Right lobe of liver (tissue), 6 donors: ENCODE measurements around the gene SLMAP. TPM values are rescaled to one million over a fixed set of nuclear protein-coding genes. Genes with fewer than 3 reads are reported as not detected.

ENCODE experiments used
- ATAC-seq, 4 donors: fragments of 200-7000 bp; cut with Tn5 transposase; one replicate each; pipeline ENCODE4 v1.9.1; 2020; ENCODE audit warnings: mild to moderate bottlenecking in 4 of 4, moderate library complexity in 4 of 4
- DNase-seq, 3 donors: peaks; one replicate each; pipeline ENCODE4 v3.0.0-alpha.2; 2020
- H3K27ac ChIP-seq, 3 donors: fragments of 200-600 bp; one replicate each; pipeline ENCODE4 v1.8.0; 2022
- H3K27me3 ChIP-seq, 2 donors: fragments of 200-600 bp; one replicate each; pipeline ENCODE4 v1.8.0; 2022
- H3K36me3 ChIP-seq, 4 donors: fragments of 200-600 bp; sonication (generic) in 1 of 4; one replicate each; pipeline versions ENCODE4 v1.5.1 to v1.8.0; 2017 to 2022; ENCODE audit warnings: control low read depth in 1 of 4
- H3K4me1 ChIP-seq, 4 donors: fragments of 200-600 bp; sonication (generic) in 1 of 4; one replicate each; pipeline versions ENCODE4 v1.5.1 to v1.8.0; 2017 to 2022; ENCODE audit warnings: control low read depth in 1 of 4
- H3K4me3 ChIP-seq, 3 donors: fragments of 200-600 bp; one replicate each; pipeline ENCODE4 v1.8.0; 2022
- H3K9me3 ChIP-seq, 4 donors: fragments of 200-600 bp; sonication (generic) in 1 of 4; one replicate each; pipeline versions ENCODE4 v1.5.1 to v1.8.0; 2017 to 2022; ENCODE audit warnings: control low read depth in 1 of 4
- POLR2A ChIP-seq: fragments of 450-650 bp; IDR thresholded peaks from one replicate; pipeline ENCODE4 v1.6.1; 2017; ENCODE audit warnings: antibody characterized with exemption, mild to moderate bottlenecking
- WGBS: methylation state at CpG from one replicate; pipeline ENCODE4 v1.1.6; 2018; ENCODE audit warnings: low coverage, low lambda C conversion rate; ENCODE audit not compliant: insufficient coverage; ENCODE audit errors: missing lambda C conversion rate; 5-methylcytosine and 5-hydroxymethylcytosine counted together
- intact Hi-C, 2 donors: fragments of 100-400 bp; cut with DNase I; formaldehyde crosslinking; loops; one replicate each; pipeline versions ENCODE4 v1.11.2 to v1.14.1; 2022
- total RNA-seq, 6 experiments: library from RNA; depleted of rRNA in 2 of 6; stranded (reverse); fragments of >200 nt in 2 of 6; fragmentation: NEBNext Ultra II Directional in 3 of 6; extraction: Animal tissue kit (Norgen Biotek cat#: 25700) in 3 of 6; gene quantifications; one replicate each; pipeline versions ENCODE4 v1.1.0 to v1.2.4, GENCODE V29; 2016 to 2023
- TF ChIP-seq, protein P1 (sequence below), 4 donors: fragments of 200-600 bp in 3 of 4; fragments of 450-650 bp in 1 of 4; IDR thresholded peaks; one replicate each; pipeline versions ENCODE4 v1.5.1 to v1.8.0; 2016 to 2022; ENCODE audit warnings: antibody characterized with exemption in 4 of 4, mild to moderate bottlenecking in 2 of 4
- donor health status: DM: no; HTN: yes; CAD: no.
- donor health status: DM: no; HTN: no; CAD: no.
- donor health status: DM: no; HTN: no; CAD: no.
- donor health status: DM: no; HTN: yes; CAD: no.
- donor health status: DM: no; HTN: yes; CAD: no.

The SLMAP gene
- total RNA-seq, 6 experiments from 2014 or later: 21.1 to 34.9 (median 25.1) TPM

DNA sequence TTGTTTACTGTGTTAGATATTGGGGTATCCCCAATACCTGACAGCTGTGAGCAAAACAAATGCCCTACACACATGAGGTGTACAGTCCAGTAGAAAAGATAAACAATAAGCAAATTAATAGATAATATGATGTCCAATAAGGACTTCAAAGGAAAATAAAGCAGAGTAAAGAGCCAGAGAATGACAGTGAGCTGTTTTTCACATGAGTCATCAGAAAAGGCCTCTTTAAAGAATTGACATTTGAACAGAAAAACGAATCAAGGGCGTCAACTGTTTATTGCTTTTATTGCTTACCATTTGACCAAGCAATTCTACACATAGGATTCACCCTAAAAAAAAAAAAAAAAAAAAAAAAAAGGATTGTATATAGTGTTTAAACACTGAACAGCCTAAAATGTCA is 155.5 kb downstream of the SLMAP start:
- H3K36me3 ChIP-seq: peaks cover 0 to 36% (median 4%) of the 10 kb centered on the region in 4 donors
- no peaks in the 10 kb centered on the region for H3K9me3 ChIP-seq
- TF ChIP-seq, protein P1, sequence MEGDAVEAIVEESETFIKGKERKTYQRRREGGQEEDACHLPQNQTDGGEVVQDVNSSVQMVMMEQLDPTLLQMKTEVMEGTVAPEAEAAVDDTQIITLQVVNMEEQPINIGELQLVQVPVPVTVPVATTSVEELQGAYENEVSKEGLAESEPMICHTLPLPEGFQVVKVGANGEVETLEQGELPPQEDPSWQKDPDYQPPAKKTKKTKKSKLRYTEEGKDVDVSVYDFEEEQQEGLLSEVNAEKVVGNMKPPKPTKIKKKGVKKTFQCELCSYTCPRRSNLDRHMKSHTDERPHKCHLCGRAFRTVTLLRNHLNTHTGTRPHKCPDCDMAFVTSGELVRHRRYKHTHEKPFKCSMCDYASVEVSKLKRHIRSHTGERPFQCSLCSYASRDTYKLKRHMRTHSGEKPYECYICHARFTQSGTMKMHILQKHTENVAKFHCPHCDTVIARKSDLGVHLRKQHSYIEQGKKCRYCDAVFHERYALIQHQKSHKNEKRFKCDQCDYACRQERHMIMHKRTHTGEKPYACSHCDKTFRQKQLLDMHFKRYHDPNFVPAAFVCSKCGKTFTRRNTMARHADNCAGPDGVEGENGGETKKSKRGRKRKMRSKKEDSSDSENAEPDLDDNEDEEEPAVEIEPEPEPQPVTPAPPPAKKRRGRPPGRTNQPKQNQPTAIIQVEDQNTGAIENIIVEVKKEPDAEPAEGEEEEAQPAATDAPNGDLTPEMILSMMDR (IDR thresholded peaks at IDR 0.05): no peak
- no peak for TF ChIP-seq POLR2A
- H3K4me1 ChIP-seq: no peaks in the 10 kb centered on the region
- WGBS: 76% methylated on average over 2 of the region's 2 CpGs
- intact Hi-C loops: no loop called here
- no peaks in the 10 kb centered on the region for H3K27me3 ChIP-seq
- no peak overlapping the region for H3K4me3 ChIP-seq
- H3K27ac ChIP-seq: no peak overlapping the region
- ATAC-seq: no peak
- DNase-seq: no peak

DNA sequence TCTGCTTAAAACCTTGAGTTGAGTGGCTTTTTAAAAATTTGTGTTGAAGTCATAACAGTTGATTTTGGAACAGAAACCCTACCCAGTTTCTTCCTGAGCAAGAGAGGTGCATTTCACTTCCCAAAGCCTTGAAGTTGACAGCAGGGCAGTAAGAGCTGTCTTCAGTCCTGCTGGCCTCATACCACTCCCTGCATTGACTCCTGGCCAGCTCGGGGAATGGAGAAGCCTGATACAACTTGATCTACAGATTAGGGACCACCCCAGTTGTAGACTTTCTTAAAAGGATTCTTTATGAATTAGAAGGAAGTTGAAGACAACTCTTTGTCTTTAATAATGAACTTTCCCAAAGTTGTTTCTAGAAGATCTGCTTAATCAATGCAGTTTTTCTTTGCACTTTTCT is 161.5 kb downstream of the SLMAP start:
- TF ChIP-seq, protein P1 (IDR thresholded peaks at IDR 0.05): no peak
- TF ChIP-seq POLR2A: no peak
- Histone ChIP-seq H3K27me3 (no peaks in the 10 kb centered on the region), H3K4me3 (no peak overlapping the region), H3K4me1 (no peaks in the 10 kb centered on the region), H3K9me3 (no peaks in the 10 kb centered on the region), H3K27ac (no peak overlapping the region), H3K36me3 (peaks cover 0 to 35% (median 8%) of the 10 kb centered on the region in 4 donors)
- intact Hi-C loops: no loop called here
- DNase-seq (no peak), ATAC-seq (no peak)
- 60% methylated on average over 1 of the region's 1 CpG for WGBS

DNA sequence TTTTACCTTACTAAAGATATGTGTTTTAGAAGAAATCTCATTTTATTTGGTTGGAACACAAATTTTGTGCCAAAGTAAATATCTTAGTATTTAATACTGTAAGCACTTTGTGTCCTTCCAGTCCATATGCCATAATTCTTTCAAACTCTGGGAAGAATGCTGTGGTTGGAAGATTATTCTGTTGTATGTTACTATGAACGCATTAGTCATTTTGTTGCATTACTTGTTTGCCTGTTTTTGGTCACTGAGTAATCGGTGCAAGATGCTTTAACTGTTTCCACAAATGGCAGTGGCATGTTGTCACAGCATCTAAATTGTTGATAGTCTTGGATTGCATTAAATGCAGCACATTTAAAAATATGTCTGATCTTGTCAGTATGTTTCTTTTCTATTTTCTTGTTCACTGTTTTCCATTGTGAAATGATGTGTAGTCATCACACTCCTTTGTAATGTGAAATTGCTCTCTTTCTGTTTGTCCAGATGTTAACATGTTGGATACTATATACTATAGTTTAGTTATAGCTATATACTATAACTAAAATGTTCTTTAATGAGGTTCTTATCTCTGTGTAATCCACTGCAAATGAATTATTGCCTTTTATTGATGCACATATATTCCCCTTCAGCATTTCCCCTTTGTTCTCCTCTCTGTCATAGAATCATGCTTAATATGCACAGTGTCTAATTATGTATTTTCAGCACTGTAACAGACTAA is 162.2 kb downstream of the SLMAP start:
- H3K27ac ChIP-seq: no peak overlapping the region
- DNase-seq (no peak), ATAC-seq (no peak)
- no peaks in the 10 kb centered on the region for H3K9me3 ChIP-seq
- no peaks in the 10 kb centered on the region for H3K4me1 ChIP-seq
- 86% methylated on average over 2 of the region's 2 CpGs for WGBS
- no peak for TF ChIP-seq POLR2A
- TF ChIP-seq, protein P1 (IDR thresholded peaks at IDR 0.05): no peak
- no peak overlapping the region for H3K4me3 ChIP-seq
- intact Hi-C loops: no loop called here
- H3K36me3 ChIP-seq: peaks cover 0 to 35% (median 8%) of the 10 kb centered on the region in 4 donors
- no peaks in the 10 kb centered on the region for H3K27me3 ChIP-seq

DNA sequence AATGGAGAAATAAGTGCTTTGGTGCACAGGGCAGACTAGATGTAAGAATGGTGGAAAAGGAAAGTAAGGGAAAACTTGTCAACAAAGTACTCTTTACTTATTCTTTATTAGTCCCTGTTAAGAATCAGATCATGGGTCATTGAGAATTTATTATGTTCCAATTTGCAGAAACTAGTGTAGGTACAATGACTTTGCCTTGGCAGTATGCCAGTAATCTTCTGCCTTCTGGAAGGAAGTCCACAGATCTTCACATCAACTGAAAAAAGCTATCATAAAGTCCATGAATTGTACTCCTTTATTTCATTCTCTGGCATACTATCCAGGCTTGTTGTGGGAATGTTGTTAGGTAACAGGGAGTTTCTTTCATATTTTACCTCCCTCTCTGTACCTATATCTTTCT is 163.9 kb downstream of the SLMAP start:
- H3K4me1 ChIP-seq: no peaks in the 10 kb centered on the region
- no peaks in the 10 kb centered on the region for H3K27me3 ChIP-seq
- no peak overlapping the region for H3K27ac ChIP-seq
- H3K36me3 ChIP-seq: peaks cover 0 to 31% (median 6%) of the 10 kb centered on the region in 4 donors
- ATAC-seq (no peak), DNase-seq (no peak)
- TF ChIP-seq POLR2A: no peak
- TF ChIP-seq, protein P1 (IDR thresholded peaks at IDR 0.05): no peak
- intact Hi-C loops: no loop called here
- H3K9me3 ChIP-seq: no peaks in the 10 kb centered on the region
- no peak overlapping the region for H3K4me3 ChIP-seq

DNA sequence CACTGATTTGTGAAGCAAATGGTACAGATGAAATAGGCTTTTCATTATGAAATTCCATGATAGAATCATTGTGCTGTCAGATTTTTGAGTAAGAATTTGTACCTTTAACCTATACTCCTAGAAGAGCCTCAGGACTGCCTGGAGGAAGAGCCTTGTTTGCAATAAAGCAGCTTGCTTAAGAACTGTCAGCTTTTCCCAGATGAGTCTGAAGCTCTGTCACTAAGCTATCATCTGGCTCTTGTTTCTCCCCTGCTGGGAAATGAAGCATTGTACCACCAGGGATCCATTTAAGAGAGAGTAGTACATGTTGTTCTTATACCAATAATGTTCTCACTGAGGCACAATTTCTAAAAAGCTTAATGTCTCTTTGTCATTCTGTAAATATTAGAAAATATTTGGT is 167.0 kb downstream of the SLMAP start:
- Histone ChIP-seq H3K36me3 (peaks cover 0 to 18% (median 0%) of the 10 kb centered on the region in 4 donors), H3K9me3 (no peaks in the 10 kb centered on the region), H3K27me3 (no peaks in the 10 kb centered on the region), H3K4me1 (no peaks in the 10 kb centered on the region), H3K27ac (no peak overlapping the region), H3K4me3 (no peak overlapping the region)
- DNase-seq: no peak
- intact Hi-C loops: no loop called here
- no peak for TF ChIP-seq POLR2A
- TF ChIP-seq, protein P1 (IDR thresholded peaks at IDR 0.05): no peak
- no peak for ATAC-seq
